Lower leg skin (tissue), 3 donors: ENCODE data around the gene APOL6.

Experiments
- POLR2A ChIP-seq, 2 donors: fragments of 450-650 bp; IDR thresholded peaks; one replicate each; pipeline ENCODE4 v1.6.1; 2016 to 2017; ENCODE audit warnings: antibody characterized with exemption in 2 of 2, mild to moderate bottlenecking in 1 of 2, moderate library complexity in 1 of 2
- TF ChIP-seq, protein P1 (sequence below), 3 donors: fragments of 450-650 bp; IDR thresholded peaks; one replicate each; pipeline ENCODE4 v1.5.1; 2016; ENCODE audit warnings: antibody characterized with exemption in 3 of 3, mild to moderate bottlenecking in 3 of 3, moderate library complexity in 2 of 3

GRCh38 chr22:35683560-35683959 lies 35.3 kb downstream of the APOL6 start:
- no peak for TF ChIP-seq POLR2A (IDR thresholded peaks at IDR 0.05)
- TF ChIP-seq, protein P1, sequence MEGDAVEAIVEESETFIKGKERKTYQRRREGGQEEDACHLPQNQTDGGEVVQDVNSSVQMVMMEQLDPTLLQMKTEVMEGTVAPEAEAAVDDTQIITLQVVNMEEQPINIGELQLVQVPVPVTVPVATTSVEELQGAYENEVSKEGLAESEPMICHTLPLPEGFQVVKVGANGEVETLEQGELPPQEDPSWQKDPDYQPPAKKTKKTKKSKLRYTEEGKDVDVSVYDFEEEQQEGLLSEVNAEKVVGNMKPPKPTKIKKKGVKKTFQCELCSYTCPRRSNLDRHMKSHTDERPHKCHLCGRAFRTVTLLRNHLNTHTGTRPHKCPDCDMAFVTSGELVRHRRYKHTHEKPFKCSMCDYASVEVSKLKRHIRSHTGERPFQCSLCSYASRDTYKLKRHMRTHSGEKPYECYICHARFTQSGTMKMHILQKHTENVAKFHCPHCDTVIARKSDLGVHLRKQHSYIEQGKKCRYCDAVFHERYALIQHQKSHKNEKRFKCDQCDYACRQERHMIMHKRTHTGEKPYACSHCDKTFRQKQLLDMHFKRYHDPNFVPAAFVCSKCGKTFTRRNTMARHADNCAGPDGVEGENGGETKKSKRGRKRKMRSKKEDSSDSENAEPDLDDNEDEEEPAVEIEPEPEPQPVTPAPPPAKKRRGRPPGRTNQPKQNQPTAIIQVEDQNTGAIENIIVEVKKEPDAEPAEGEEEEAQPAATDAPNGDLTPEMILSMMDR (IDR thresholded peaks at IDR 0.05): no peak
